Colonic mucosa (tissue), 4 donors: Measurements from ENCODE around the gene DNAJB11. TPM values are rescaled to one million over a fixed set of nuclear protein-coding genes. Genes with fewer than 3 reads are reported as not detected.

ENCODE experiments used
- DNase-seq: peaks from one replicate; pipeline ENCODE4 v3.0.0-alpha.2; 2020
- H3K27ac ChIP-seq: fragments of 200-600 bp; one replicate; pipeline ENCODE4 v1.8.0; 2021
- H3K27me3 ChIP-seq: fragments of 200-600 bp; one replicate; pipeline ENCODE4 v1.8.0; 2021
- H3K36me3 ChIP-seq: fragments of 200-600 bp; one replicate; pipeline ENCODE4 v1.8.0; 2021
- H3K4me1 ChIP-seq: fragments of 200-600 bp; one replicate; pipeline ENCODE4 v1.8.0; 2021; ENCODE audit warnings: mild to moderate bottlenecking
- H3K4me3 ChIP-seq: fragments of 200-600 bp; one replicate; pipeline ENCODE4 v1.8.0; 2021
- H3K9ac ChIP-seq, 2 donors: one replicate each; pipeline ENCODE4 v1.7.0; 2013; ENCODE audit warnings: control low read depth in 2 of 2, low read depth in 2 of 2, low read length in 2 of 2
- H3K9me3 ChIP-seq: fragments of 200-600 bp; one replicate; pipeline ENCODE4 v1.8.0; 2021
- CTCF ChIP-seq: fragments of 200-600 bp; IDR thresholded peaks from one replicate; pipeline ENCODE4 v1.8.0; 2022; ENCODE audit warnings: antibody characterized with exemption, mild to moderate bottlenecking
- intact Hi-C: fragments of 100-400 bp; cut with DNase I; formaldehyde crosslinking; loops from one replicate; pipeline ENCODE4 v1.14.1; 2022
- total RNA-seq, 2 donors: library from RNA; stranded (reverse); fragmentation: NEBNext Ultra II Directional in 1 of 2; extraction: Animal tissue kit (Norgen Biotek cat#: 25700) in 1 of 2; gene quantifications; one replicate each; pipeline ENCODE4 v1.2.1, GENCODE V29; 2021
- donor health status: healthy.
- donor health status: DM: no; HTN: no; CAD: no.
- donor health status: DM: no; HTN: no; CAD: no.

Gene DNAJB11
- total RNA-seq, 2 donors from 2014 or later, result 54.7 to 72.5 TPM

GRCh38 chr3:186570941-186571643 lies 572 bp downstream of the DNAJB11 start:
- Histone ChIP-seq H3K27me3 (no peaks in the 10 kb centered on the region), H3K27ac (peak overlapping the region; percentile 66), H3K4me3 (peak overlapping the region; percentile 62), H3K36me3 (no peaks in the 10 kb centered on the region), H3K4me1 (peaks cover 12% of the 10 kb centered on the region), H3K9me3 (no peaks in the 10 kb centered on the region), H3K9ac (peak overlapping the region; percentile 68 to 96)
- intact Hi-C loops, result no loop called here
- no peak for DNase-seq
- TF ChIP-seq CTCF, result no peak

- no peaks in the 10 kb centered on the region for H3K9me3 ChIP-seq
- intact Hi-C loops, result no loop called here
- peak overlapping the region in 1 of 2 donors; percentile 96 for H3K9ac ChIP-seq
- no peaks in the 10 kb centered on the region for H3K36me3 ChIP-seq
- peak overlapping the region; percentile 66 for H3K27ac ChIP-seq
- DNase-seq, result no peak
- H3K4me1 ChIP-seq, result peaks cover 12% of the 10 kb centered on the region
- peak overlapping the region; percentile 62 for H3K4me3 ChIP-seq
- no peaks in the 10 kb centered on the region for H3K27me3 ChIP-seq
- TF ChIP-seq CTCF, result no peak
Observed at GRCh38 chr3:186571644-186572013, 1.1 kb downstream of the DNAJB11 start.

GRCh38 chr3:186577521-186577920 lies 7.0 kb downstream of the DNAJB11 start:
- Histone ChIP-seq H3K27ac (no peak overlapping the region), H3K9me3 (no peaks in the 10 kb centered on the region), H3K9ac (no peak overlapping the region), H3K27me3 (no peaks in the 10 kb centered on the region), H3K36me3 (peaks cover 14% of the 10 kb centered on the region), H3K4me1 (peaks cover 4% of the 10 kb centered on the region), H3K4me3 (no peak overlapping the region)
- no peak for TF ChIP-seq CTCF
- no peak for DNase-seq
- intact Hi-C loops, result no loop called here

- Histone ChIP-seq H3K9ac (no peak overlapping the region), H3K4me1 (no peaks in the 10 kb centered on the region), H3K4me3 (no peak overlapping the region), H3K27ac (no peak overlapping the region), H3K36me3 (peaks cover 20% of the 10 kb centered on the region), H3K27me3 (no peaks in the 10 kb centered on the region), H3K9me3 (no peaks in the 10 kb centered on the region)
- TF ChIP-seq CTCF, result no peak
- no peak for DNase-seq
- intact Hi-C loops, result no loop called here
Observed at GRCh38 chr3:186580785-186581184, 10.3 kb downstream of the DNAJB11 start.

GRCh38 chr3:186582541-186582940 lies 12.0 kb downstream of the DNAJB11 start:
- intact Hi-C loops, result no loop called here
- H3K9me3 ChIP-seq, result no peaks in the 10 kb centered on the region
- no peaks in the 10 kb centered on the region for H3K27me3 ChIP-seq
- H3K9ac ChIP-seq, result no peak overlapping the region
- H3K4me1 ChIP-seq, result no peaks in the 10 kb centered on the region
- no peak overlapping the region for H3K4me3 ChIP-seq
- no peak for DNase-seq
- H3K27ac ChIP-seq, result no peak overlapping the region
- H3K36me3 ChIP-seq, result peaks cover 20% of the 10 kb centered on the region
- no peak for TF ChIP-seq CTCF
